Measurements from ENCODE around the gene LRRC8C. TPM values are rescaled to one million over a fixed set of nuclear protein-coding genes. Genes with fewer than 3 reads are reported as not detected.

The LRRC8C gene
- total and polyA plus RNA-seq, 2 donors, result 5.5 to 6.6 TPM

DNA sequence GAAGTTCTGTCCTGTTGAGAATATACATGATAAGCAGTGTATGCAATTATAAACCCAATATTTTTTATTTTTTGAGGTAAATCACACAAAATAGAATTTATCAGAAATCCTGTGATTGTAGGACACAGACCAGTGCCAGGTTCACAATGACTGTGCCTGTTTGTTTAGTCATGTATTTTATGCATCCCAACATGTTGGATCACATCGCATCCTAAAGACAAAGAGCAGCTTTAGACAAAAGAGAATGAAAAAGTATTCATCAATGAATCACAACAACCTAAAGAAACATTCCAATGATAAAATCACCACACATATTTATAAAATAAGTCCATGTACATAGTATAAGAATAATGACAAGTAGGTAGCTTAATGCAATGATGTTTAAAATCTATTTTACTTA is 134.7 kb downstream of the LRRC8C start:
- Histone ChIP-seq H3K27ac (ENCODE audit: low read depth in 1 of 2, low read length in 1 of 2) (no peak overlapping the region), H3K27me3 (ENCODE audit: control insufficient read depth in 2 of 2, insufficient read depth in 1 of 2, low read length in 1 of 2) (peaks cover 0 to 6% of the 10 kb centered on the region in 2 donors), H3K36me3 (ENCODE audit: control insufficient read depth in 2 of 2, insufficient read depth in 2 of 2, low read length in 1 of 2) (no peaks in the 10 kb centered on the region), H3K4me1 (ENCODE audit: control insufficient read depth in 2 of 2, insufficient read depth in 2 of 2, low read length in 2 of 2) (peaks cover 0 to 11% of the 10 kb centered on the region in 2 donors), H3K4me3 (ENCODE audit: low read length in 2 of 2) (no peak overlapping the region), H3K9me3 (ENCODE audit: control insufficient read depth in 2 of 2, insufficient read depth in 1 of 2, low read length in 1 of 2) (peaks cover 1 to 4% of the 10 kb centered on the region in 2 donors)
- no peak for DNase-seq (ENCODE audit: low read depth in 6 of 9, low spot score in 9 of 9)
- 96% methylated on average over 1 of the region's 1 CpG for whole genome bisulfite sequencing

Other genes with a start within 250 kb of the LRRC8C start
- 4.7 TPM for gene LRRC8B, start 108.3 kb upstream of the LRRC8C start, total RNA-seq
- 3.5 TPM for gene LRRC8B, start 108.3 kb upstream of the LRRC8C start, polyA plus RNA-seq
- 23.6 TPM for gene LRRC8D, start 187.9 kb downstream of the LRRC8C start, total RNA-seq
- gene LRRC8D, start 187.9 kb downstream of the LRRC8C start, polyA plus RNA-seq, result 23.8 TPM

Data from thymus (tissue), 11 donors.